HG03097 (cell line): ENCODE measurements around the gene ZNF507.

Experiments used
- ATAC-seq: cut with Tn5 transposase; IDR thresholded peaks from one replicate; pipeline ENCODE4 v1.9.1; 2021; ENCODE audit not compliant: unreplicated experiment, low FRiP score

ZNF507 gene

GRCh38 chr19:32339423-32339822 lies 6.0 kb upstream of the ZNF507 start:
- ATAC-seq = no peak

- ATAC-seq = no peak
Measured at GRCh38 chr19:32339988-32340874, 5.2 kb upstream of the ZNF507 start.

DNA sequence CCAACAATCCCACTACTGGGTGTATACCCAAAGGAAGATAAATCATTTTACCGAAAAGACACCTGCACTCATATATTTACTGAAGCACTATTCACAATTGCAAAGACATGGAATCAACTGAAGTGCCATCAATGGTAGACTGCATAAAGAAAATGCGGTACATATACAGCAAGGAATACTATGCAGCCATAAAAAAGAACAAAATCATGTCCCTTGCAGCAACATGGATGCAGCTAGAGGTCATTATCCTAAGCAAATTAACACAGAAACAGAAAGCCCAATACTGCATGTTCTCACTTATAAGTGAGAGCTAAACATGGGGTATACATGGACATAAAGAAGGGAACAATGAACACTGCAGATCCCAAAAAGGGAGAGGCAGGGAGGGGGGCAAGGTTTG lies 2.7 kb upstream of the ZNF507 start:
- no peak for ATAC-seq

DNA sequence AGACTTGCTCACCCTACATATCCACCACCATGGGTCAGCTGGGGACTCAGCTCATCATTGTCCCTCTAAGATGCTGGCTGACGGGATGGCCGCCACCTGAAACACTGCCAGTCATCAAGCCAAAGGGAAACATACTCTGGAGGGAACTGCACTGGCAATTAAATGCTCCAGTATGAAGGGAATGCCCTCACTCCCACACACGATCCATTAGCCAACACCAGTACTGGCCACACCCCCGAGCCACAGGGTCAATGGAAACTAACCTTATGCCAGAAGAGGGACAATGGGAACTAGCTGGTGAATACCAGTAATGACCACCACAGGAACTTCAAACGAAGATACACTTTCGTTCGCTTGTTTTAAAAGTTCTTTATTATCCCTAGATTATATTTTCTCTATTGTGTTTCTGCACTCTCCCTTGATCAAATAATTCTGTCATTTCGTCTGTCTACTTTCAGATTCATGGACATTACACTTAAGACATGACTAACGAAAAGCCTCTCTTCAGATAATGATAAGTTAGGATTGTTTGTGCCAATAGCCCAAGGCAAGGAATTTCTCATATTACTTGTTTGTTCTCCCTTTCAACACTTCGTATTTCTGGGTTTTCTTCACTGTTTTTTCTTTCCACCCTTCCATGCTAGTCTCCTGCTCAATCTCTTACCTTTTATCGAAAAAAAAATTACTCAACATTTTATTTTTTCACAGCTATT lies 1.7 kb upstream of the ZNF507 start:
- ATAC-seq = no peak

DNA sequence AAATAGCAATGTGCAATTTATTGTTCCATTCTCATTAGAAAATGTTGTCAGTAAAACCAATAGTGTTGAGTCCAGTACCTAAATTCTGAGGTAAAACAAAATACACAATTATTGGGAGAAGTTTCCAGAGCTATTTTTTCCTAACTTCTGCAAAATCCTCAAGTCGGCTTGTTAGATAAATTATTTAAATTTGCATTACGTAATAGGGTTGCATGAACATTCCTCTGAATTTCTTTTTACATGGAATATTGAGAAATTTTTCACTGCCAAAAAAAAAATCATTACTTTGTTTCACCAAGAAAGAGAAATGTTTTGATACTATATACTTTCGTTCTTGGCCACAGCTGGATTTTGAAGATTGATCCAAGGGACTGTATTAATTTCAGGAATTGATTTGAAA lies 1.5 kb downstream of the ZNF507 start:
- no peak for ATAC-seq

- ATAC-seq = no peak
Measured at GRCh38 chr19:32347573-32347972, 2.2 kb downstream of the ZNF507 start.

GRCh38 chr19:32349051-32349450 lies 3.6 kb downstream of the ZNF507 start:
- ATAC-seq = no peak

DNA sequence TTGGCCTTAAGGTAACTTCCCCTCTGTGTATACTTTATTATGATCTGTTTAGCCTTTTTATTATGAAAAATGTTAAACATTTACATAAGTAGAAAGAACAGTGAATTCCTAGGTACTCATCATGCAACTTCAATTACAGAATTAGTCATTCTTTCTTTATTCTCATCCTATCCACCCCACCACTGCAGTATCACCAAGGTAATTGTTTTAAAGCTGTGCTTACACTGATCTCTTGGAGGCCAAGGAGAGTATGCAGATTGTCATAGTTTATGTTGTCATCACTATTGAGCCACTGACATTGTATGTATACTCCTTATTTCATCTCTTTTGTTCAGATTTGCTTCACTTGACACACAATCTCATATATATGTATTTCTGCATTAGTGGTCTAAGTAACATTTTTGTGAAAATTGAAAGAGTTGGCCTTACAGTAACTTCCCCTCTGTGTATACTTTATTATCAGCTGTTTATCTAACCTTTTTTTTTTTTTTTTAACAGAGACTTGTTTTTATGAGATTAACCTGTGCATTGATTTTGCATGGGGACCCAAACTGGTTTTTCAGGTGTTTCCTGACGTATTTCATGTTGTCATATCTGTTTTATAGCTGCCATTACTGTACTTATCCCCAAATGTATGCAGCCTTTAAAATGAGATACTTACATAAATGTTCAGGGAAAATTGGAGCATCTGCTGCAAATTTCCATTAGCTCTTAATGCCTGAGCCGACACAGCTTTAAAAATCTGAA lies 4.5 kb downstream of the ZNF507 start:
- ATAC-seq = no peak

GRCh38 chr19:32350471-32350865 lies 5.1 kb downstream of the ZNF507 start:
- no peak for ATAC-seq

- no peak for ATAC-seq
Measured at GRCh38 chr19:32350987-32351348, 5.6 kb downstream of the ZNF507 start.

DNA sequence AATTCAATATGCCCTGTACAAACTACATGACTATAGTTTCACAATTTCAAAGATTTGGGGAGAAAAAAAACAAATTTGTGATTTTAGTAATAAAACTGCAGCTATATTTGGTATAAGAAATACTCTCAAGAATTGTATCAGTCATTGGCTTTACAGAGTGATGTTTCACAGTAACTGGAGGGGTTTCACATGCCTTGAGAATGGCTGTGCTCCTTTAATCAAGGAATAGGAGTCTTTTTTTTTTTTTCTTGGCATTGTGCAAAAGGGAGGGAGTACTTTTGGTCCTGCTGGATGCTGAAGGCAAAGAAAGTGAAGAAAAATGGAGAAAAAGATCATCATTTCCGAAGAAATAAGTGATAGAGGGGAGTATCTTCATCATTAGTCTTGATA lies 6.8 kb downstream of the ZNF507 start:
- ATAC-seq = no peak

- ATAC-seq = no peak
Measured at GRCh38 chr19:32354345-32354744, 8.9 kb downstream of the ZNF507 start.

DNA sequence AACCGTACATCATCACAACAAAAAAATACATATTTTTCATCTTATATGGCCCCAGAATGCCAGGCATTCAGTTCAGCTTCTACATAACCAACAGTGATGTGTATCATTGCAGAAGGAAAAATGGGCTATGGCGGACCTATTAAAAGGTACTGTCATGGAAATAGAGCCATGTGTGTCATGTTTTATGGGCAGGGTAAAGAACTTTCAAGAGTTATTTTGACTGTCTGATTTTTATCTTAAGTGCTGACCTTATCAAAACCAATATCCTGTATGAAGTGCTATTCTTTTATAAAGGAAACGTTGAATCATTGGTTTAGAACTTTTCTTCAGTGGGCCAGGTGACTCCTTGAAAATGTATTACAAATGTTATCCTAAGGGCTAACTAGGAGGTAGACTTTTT lies 9.9 kb downstream of the ZNF507 start:
- ATAC-seq = no peak

- ATAC-seq = no peak
Measured at GRCh38 chr19:32357720-32358119, 12.3 kb downstream of the ZNF507 start.

GRCh38 chr19:32358321-32358720 lies 12.9 kb downstream of the ZNF507 start:
- ATAC-seq = no peak

- ATAC-seq = no peak
Measured at GRCh38 chr19:32359581-32359980, 14.2 kb downstream of the ZNF507 start.

GRCh38 chr19:32361574-32362317 lies 16.3 kb downstream of the ZNF507 start:
- no peak for ATAC-seq

DNA sequence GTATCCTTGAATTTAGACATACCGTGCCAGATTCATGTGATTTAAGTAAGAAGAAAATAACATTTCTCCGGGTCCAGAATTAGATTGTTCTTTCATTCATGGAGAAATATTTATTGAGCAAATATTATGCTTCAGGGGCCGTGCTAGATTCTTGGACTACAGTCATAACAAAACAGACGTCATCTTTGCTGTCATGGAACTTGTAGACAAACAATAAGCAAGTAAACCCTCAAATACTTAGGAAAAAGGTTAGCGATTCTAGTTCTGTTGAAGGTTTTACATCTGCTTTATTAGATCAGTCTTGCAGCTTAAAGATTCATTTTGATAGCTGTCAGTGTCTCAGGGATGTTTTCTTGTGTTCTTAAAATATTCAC lies 16.9 kb downstream of the ZNF507 start:
- no peak for ATAC-seq

DNA sequence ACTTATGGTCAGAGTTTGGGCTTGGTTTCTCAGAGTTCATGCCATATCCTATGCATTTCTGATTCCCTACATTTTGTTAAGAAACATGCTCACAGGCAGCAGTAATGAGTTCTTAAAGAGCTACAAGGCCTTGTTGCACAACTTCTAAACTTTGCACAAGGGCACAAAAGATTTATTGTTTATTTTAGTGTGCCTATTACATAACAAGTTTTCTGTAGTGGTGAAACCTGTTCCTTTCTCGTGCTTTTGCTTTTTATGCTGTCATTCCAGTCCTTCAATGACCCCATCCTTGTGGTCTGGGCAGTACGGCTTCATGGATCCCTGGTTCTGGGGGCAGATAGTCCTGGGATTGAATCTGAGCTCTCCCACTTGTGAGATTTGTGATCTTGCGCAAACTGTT lies 17.8 kb downstream of the ZNF507 start:
- ATAC-seq = no peak

- ATAC-seq = no peak
Measured at GRCh38 chr19:32363632-32364031, 18.2 kb downstream of the ZNF507 start.

DNA sequence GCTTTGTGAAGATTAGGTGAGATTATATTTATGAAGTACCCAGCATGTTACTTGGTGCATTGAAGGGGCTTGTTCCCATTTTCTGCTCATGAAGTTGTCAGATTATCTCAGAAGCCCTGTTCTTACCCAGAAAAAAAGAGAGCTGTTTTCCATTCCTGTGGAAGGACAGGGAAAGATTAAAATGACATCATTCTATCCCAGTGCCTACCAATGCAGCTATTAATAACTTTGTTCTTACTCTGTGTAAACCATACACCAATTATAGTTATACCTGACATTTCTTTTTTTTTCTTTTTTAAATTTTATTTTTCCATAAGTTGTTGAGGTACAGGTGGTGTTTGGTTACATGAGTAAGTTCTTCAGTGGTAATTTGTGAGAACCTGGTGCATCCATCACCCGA lies 18.6 kb downstream of the ZNF507 start:
- ATAC-seq = no peak
